A549 treated with ZK216348 at 1 μM for 4 hours (cell line): ENCODE results near the gene SLC7A14. TPM values are rescaled to one million over a fixed set of nuclear protein-coding genes. Genes with fewer than 3 reads are reported as not detected.

ENCODE experiments used
- total RNA-seq: library from RNA; stranded (reverse); fragments of 200-300 nt; extraction: Qiagen RNA extraction; gene quantifications from 5 replicates; pipeline ENCODE4 v1.2.3, GENCODE V29; 2022; ENCODE audit warnings: low read depth

Gene SLC7A14
- total RNA-seq: not detected in 5 replicates

DNA sequence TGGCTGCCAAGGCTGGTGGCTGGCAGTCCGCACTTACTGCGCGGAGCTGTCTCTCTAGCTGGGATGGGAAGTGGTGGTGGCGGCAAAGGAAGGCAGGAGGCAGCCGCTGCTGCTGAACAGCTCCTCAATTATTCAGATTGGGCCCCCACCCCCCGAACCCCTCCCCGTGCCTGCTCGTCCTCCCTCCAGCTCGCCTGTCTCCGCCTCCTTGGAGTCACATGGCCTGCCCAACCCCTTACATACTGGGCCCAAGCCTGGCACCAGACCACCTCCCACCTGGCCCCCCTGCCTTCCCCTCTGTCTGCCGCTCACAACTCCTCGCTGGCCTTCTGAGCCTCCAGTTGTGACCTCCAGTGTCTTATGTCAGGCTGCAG is at the start of gene SLC7A14:
SLC7A14 (minus strand) TSS at position 139 of the 374 bp plus-strand sequence. CDS start 59,139 bp downstream, outside the sequence.

GRCh38 chr3:170418422-170419398 is 167.2 kb downstream of the SLC7A14 start, which contains the start of gene CLDN11:
Gene CLDN11 (plus strand): TSS chr3:170418868. CDS start chr3:170419067, 199 bp downstream.

Other genes with a start within 250 kb of the SLC7A14 start
- gene SKIL, start 228.4 kb downstream of the SLC7A14 start, total RNA-seq: 17.4 to 33.6 TPM (median 29.7 TPM) in 5 replicates
- 0.19 to 0.21 TPM in 2 of 5 replicates, not detected in the others for gene CLDN11, start 167.2 kb downstream of the SLC7A14 start, total RNA-seq